ENCODE results near the gene BNC2. TPM values are rescaled to one million over a fixed set of nuclear protein-coding genes. Genes with fewer than 3 reads are reported as not detected.
"Not testable (repeated sequence)": the region's sequence is repeated elsewhere in the genome, so short reads cannot be mapped to it uniquely, and the experiment has no call there.

Gene BNC2, protein sequence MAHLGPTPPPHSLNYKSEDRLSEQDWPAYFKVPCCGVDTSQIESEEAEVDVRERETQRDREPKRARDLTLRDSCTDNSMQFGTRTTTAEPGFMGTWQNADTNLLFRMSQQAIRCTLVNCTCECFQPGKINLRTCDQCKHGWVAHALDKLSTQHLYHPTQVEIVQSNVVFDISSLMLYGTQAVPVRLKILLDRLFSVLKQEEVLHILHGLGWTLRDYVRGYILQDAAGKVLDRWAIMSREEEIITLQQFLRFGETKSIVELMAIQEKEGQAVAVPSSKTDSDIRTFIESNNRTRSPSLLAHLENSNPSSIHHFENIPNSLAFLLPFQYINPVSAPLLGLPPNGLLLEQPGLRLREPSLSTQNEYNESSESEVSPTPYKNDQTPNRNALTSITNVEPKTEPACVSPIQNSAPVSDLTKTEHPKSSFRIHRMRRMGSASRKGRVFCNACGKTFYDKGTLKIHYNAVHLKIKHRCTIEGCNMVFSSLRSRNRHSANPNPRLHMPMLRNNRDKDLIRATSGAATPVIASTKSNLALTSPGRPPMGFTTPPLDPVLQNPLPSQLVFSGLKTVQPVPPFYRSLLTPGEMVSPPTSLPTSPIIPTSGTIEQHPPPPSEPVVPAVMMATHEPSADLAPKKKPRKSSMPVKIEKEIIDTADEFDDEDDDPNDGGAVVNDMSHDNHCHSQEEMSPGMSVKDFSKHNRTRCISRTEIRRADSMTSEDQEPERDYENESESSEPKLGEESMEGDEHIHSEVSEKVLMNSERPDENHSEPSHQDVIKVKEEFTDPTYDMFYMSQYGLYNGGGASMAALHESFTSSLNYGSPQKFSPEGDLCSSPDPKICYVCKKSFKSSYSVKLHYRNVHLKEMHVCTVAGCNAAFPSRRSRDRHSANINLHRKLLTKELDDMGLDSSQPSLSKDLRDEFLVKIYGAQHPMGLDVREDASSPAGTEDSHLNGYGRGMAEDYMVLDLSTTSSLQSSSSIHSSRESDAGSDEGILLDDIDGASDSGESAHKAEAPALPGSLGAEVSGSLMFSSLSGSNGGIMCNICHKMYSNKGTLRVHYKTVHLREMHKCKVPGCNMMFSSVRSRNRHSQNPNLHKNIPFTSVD
- total RNA-seq: 10 to 100 TPM in 2 of 4 donors, 1 to 10 TPM in 2; 3.8 to 14.9 (median 8.2) TPM

GRCh38 chr9:16870596-16871335, at the start of gene BNC2:
Gene BNC2 (minus strand): TSS chr9:16870670. CDS start chr9:16870648, 22 bp downstream.
- Histone ChIP-seq H3K4me1 (no peaks in the 10 kb centered on the region), H3K27me3 (no peaks in the 10 kb centered on the region), H3K27ac (peak within 1 kb of the TSS in 2 of 3 donors; percentile 69 to 75), H3K36me3 (no peaks in the 10 kb centered on the region), H3K9me3 (no peaks in the 10 kb centered on the region), H3K4me3 (replicated peaks in 1 of 3) (peak within 1 kb of the TSS; percentile 48 to 54 (median 51))
- WGBS, 2 donors: 1 to 3% methylated on average over 31 to 41 of the region's 58 CpGs
- intact Hi-C loops (cut with DNase I): no loop called here
- no peak for TF ChIP-seq CTCF (IDR thresholded peaks at IDR 0.05)
- no peak for TF ChIP-seq POLR2A (IDR thresholded peaks at IDR 0.05)
- peak; percentile 22 to 40 for DNase-seq

GRCh38 chr9:16918920-16919319, 48.5 kb upstream of the BNC2 start:
- 76 to 81% methylated on average over 4 of the region's 4 CpGs for whole genome bisulfite sequencing, 2 donors
- TF ChIP-seq POLR2A (IDR thresholded peaks at IDR 0.05) (no peak), CTCF (IDR thresholded peaks at IDR 0.05) (no peak)
- intact Hi-C loops (cut with DNase I): no loop called here
- H3K27me3 ChIP-seq: no peaks in the 10 kb centered on the region
- H3K4me1 ChIP-seq: no peaks in the 10 kb centered on the region
- no peak overlapping the region for H3K27ac ChIP-seq
- no peaks in the 10 kb centered on the region for H3K9me3 ChIP-seq
- H3K36me3 ChIP-seq: no peaks in the 10 kb centered on the region
- DNase-seq: no peak
- H3K4me3 ChIP-seq (replicated peaks in 1 of 3): no peak overlapping the region

- 86 to 91% methylated on average over 5 to 6 of the region's 6 CpGs for WGBS, 2 donors
- no peak for DNase-seq
- H3K27ac ChIP-seq: no peak overlapping the region
- no peaks in the 10 kb centered on the region for H3K36me3 ChIP-seq
- TF ChIP-seq CTCF (IDR thresholded peaks at IDR 0.05): no peak
- no peaks in the 10 kb centered on the region for H3K9me3 ChIP-seq
- H3K27me3 ChIP-seq: no peaks in the 10 kb centered on the region
- H3K4me1 ChIP-seq: no peaks in the 10 kb centered on the region
- intact Hi-C loops (cut with DNase I): no loop called here
- no peak overlapping the region for H3K4me3 ChIP-seq (replicated peaks in 1 of 3)
Observed at GRCh38 chr9:16915126-16915831, 44.8 kb upstream of the BNC2 start.

DNA sequence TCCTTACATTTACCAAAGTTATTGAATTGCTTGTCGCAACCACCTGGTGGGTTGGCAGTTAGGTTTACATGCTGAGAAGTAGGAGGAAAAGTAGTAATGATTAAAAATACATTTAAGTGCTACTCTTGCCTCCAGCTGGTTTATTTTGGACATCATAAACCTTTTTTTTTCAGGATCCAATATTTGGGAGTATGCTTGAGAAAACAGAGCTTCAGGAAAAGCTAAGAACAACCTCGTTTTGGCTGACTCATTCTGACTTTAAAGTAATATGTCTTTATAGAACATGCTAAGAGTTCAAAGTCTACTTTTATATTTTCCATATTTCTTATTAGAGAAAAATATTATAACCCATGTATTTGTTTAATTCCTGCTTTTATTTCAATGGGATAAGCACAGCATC, 41.7 kb upstream of the BNC2 start:
- WGBS, 2 donors: 71 to 73% methylated on average over 2 of the region's 2 CpGs
- no peaks in the 10 kb centered on the region for H3K4me1 ChIP-seq
- no peak for TF ChIP-seq CTCF (IDR thresholded peaks at IDR 0.05)
- TF ChIP-seq POLR2A (IDR thresholded peaks at IDR 0.05): no peak
- intact Hi-C loops (cut with DNase I): no loop called here
- no peaks in the 10 kb centered on the region for H3K9me3 ChIP-seq
- H3K4me3 ChIP-seq (replicated peaks in 1 of 3): no peak overlapping the region
- H3K36me3 ChIP-seq: no peaks in the 10 kb centered on the region
- no peak overlapping the region for H3K27ac ChIP-seq
- H3K27me3 ChIP-seq: no peaks in the 10 kb centered on the region
- DNase-seq: no peak

GRCh38 chr9:16908206-16908605, 37.7 kb upstream of the BNC2 start:
- intact Hi-C loops (cut with DNase I); DNase-seq; H3K4me1 ChIP-seq; H3K36me3 ChIP-seq; H3K4me3 ChIP-seq (replicated peaks in 1 of 3); H3K27ac ChIP-seq; H3K27me3 ChIP-seq; H3K9me3 ChIP-seq: not testable (repeated sequence)
